GM06990 (cell line): Measurements from ENCODE around the gene GNMT.
A peak's percentile ranks its signal among the peaks of the same experiment; 100 is the strongest.

ENCODE experiments used
- DNase-seq: peaks from one replicate; pipeline ENCODE4 v3.0.0-alpha.2; 2011; ENCODE audit not compliant: insufficient read length; ENCODE audit errors: extremely low read depth
- H3K27me3 ChIP-seq: replicated peaks from 2 replicates; pipeline ENCODE4 v1.6.0; 2011; ENCODE audit warnings: low read length; ENCODE audit not compliant: control insufficient read depth, insufficient read depth
- H3K36me3 ChIP-seq: 2 replicates; pipeline ENCODE4 v1.5.1; 2011; ENCODE audit warnings: low read length; ENCODE audit not compliant: control insufficient read depth, insufficient read depth
- H3K4me3 ChIP-seq: replicated peaks from 2 replicates; pipeline ENCODE4 v1.5.1; 2011; ENCODE audit warnings: low read depth, mild to moderate bottlenecking, control low read depth, low read length
- TF ChIP-seq, protein P1 (sequence below): IDR thresholded peaks from 2 replicates; pipeline ENCODE4 v1.5.1; 2011; ENCODE audit warnings: low read length, control low read depth, mild to moderate bottlenecking, inconsistent platforms; ENCODE audit not compliant: insufficient read depth, poor library complexity, severe bottlenecking

The GNMT gene

DNA sequence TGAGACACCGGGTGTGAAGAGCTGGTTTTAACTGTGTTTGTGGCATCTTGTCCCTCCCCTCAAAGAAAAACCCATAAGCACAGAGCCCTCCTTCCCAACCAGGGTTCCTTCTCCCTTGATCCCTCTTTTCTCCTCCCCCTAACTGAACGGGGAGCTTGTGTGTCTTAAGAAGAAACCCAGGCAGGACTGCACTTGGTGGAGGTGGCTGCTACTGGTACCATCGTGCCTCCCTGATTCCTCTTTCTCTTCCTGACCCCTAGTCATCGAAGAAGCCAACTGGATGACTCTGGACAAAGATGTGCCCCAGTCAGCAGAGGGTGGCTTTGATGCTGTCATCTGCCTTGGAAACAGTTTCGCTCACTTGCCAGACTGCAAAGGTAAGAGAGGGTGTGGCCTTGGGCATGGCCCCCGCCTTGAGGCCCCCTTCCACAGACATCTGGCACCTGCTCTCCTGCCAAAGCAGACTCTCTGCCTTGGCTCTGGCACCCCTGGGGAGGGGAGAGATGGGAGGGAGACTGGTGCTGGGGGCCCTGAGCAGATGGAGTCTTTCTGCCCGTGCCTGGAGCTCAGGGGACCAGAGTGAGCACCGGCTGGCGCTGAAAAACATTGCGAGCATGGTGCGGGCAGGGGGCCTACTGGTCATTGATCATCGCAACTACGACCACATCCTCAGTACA is 2.1 kb downstream of the GNMT start:
- DNase-seq, result no peak
- H3K36me3 ChIP-seq, result peaks cover 19% of the 10 kb centered on the region
- no peak overlapping the region for H3K4me3 ChIP-seq
- no peaks in the 10 kb centered on the region for H3K27me3 ChIP-seq
- TF ChIP-seq, protein P1, sequence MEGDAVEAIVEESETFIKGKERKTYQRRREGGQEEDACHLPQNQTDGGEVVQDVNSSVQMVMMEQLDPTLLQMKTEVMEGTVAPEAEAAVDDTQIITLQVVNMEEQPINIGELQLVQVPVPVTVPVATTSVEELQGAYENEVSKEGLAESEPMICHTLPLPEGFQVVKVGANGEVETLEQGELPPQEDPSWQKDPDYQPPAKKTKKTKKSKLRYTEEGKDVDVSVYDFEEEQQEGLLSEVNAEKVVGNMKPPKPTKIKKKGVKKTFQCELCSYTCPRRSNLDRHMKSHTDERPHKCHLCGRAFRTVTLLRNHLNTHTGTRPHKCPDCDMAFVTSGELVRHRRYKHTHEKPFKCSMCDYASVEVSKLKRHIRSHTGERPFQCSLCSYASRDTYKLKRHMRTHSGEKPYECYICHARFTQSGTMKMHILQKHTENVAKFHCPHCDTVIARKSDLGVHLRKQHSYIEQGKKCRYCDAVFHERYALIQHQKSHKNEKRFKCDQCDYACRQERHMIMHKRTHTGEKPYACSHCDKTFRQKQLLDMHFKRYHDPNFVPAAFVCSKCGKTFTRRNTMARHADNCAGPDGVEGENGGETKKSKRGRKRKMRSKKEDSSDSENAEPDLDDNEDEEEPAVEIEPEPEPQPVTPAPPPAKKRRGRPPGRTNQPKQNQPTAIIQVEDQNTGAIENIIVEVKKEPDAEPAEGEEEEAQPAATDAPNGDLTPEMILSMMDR, result no peak

DNA sequence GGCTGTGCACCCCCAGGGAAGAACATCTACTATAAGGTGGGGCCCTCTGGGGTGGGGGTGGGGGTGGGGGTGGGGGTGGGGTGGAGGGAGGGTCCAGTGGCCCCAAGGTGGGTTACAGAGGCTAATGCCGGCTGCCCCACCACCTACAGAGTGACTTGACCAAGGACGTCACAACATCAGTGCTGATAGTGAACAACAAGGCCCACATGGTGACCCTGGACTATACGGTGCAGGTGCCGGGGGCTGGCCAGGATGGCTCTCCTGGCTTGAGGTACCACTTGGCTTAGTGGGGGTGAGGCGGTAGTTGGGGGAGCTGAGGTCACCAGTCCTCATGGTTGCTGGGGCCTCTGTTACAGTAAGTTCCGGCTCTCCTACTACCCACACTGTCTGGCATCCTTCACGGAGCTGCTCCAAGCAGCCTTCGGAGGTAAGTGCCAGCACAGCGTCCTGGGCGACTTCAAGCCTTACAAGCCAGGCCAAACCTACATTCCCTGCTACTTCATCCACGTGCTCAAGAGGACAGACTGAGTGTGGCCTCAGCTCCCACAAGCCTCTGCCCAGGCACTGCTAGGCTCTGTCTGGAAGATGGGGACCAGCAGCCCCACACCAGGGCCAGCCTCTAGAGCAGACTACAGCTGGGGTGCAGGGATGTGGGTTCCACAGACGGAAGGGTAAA is 2.8 kb downstream of the GNMT start:
- H3K27me3 ChIP-seq, result no peaks in the 10 kb centered on the region
- DNase-seq, result no peak
- peaks cover 19% of the 10 kb centered on the region for H3K36me3 ChIP-seq
- TF ChIP-seq, protein P1, result no peak
- H3K4me3 ChIP-seq, result no peak overlapping the region

DNA sequence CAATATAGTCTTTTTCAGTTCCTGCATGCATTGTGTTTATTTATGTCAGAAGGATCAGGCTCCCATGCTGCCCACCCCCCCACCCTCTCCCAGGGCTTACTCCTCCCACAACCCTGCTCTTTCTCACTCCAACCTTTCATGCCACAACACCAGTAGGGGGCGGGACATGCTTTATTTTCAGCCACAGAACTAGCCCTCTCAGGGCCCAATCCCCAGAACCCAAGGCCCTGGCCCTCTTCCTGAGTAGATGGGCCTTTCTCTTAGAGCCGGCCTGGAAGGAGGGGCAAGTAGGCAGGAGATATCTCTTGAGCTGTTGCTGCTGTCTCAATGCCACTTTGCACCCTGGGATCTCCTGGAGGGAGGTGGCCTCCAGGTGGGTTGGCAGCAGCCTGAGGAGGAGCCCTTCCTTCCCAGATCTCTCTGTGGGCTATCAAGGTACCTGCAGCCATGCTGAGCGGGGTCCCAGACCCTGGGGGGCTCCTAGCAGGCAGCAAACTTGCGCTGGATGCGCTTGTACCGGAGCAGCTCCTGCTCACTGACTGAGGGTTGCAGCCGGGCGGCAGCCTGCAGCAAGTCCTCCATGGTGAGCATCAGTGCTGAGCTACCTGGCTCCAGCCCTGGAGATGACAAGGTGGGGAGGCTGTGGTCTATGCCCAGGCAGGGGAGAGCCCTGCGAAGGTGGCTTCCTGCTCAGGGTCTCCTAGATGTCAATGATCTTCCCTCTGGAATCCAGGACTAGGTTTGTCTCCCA is 3.5 kb downstream of the GNMT start:
- TF ChIP-seq, protein P1, result peak; percentile 31
- Histone ChIP-seq H3K27me3 (no peaks in the 10 kb centered on the region), H3K36me3 (peaks cover 22% of the 10 kb centered on the region), H3K4me3 (no peak overlapping the region)
- no peak for DNase-seq

- TF ChIP-seq, protein P1, result no peak
- no peaks in the 10 kb centered on the region for H3K27me3 ChIP-seq
- peaks cover 23% of the 10 kb centered on the region for H3K36me3 ChIP-seq
- H3K4me3 ChIP-seq, result no peak overlapping the region
- DNase-seq, result no peak
Measured at GRCh38 chr6:42966571-42966970, 6.0 kb downstream of the GNMT start.

GRCh38 chr6:42967228-42967627 is 6.7 kb downstream of the GNMT start:
- Histone ChIP-seq H3K36me3 (peaks cover 21% of the 10 kb centered on the region), H3K4me3 (no peak overlapping the region), H3K27me3 (no peaks in the 10 kb centered on the region)
- TF ChIP-seq, protein P1, result no peak
- no peak for DNase-seq
